SU-DHL-6 (cell line): ENCODE measurements around the gene AATK.

Experiments
- H2AFZ ChIP-seq: fragments of 200-600 bp; sonication (generic); 2 replicates; pipeline ENCODE4 v1.6.1; 2014; ENCODE audit warnings: low read depth, mild to moderate bottlenecking, moderate library complexity, mixed read lengths, antibody characterized with exemption, low read length; ENCODE audit not compliant: severe bottlenecking
- H3F3A ChIP-seq: fragments of 200-600 bp; shearing (Covaris generic); 2 replicates; pipeline ENCODE4 v1.6.0; 2016; ENCODE audit warnings: antibody characterized with exemption, mild to moderate bottlenecking; ENCODE audit not compliant: insufficient read depth
- H3K27ac ChIP-seq: fragments of 200-600 bp; sonication (generic); 2 replicates; pipeline ENCODE4 v1.5.1; 2016; ENCODE audit warnings: low read depth, mild to moderate bottlenecking, low read length, moderate library complexity, mixed read lengths
- H3K27me3 ChIP-seq: fragments of 200-600 bp; sonication (generic), shearing (Covaris generic); 2 replicates; pipeline ENCODE4 v1.6.0; 2014; ENCODE audit warnings: mild to moderate bottlenecking, low read length
- H3K36me3 ChIP-seq: fragments of 200-600 bp; sonication (generic); 2 replicates; pipeline ENCODE4 v1.6.1; 2014; ENCODE audit warnings: mild to moderate bottlenecking, low read length, mixed read lengths
- H3K4me2 ChIP-seq: fragments of 300-600, 200-600 bp; shearing (Covaris generic), sonication (generic); 2 replicates; pipeline ENCODE4 v1.6.0; 2014; ENCODE audit warnings: low read length, low read depth, mild to moderate bottlenecking; ENCODE audit not compliant: poor library complexity, severe bottlenecking
- H3K4me3 ChIP-seq: fragments of 200-600 bp; sonication (generic); 2 replicates; pipeline ENCODE4 v1.5.1; 2014; ENCODE audit warnings: antibody characterized with exemption, low read length, mild to moderate bottlenecking, mixed read lengths; ENCODE audit not compliant: insufficient read depth, poor library complexity, severe bottlenecking
- H3K79me2 ChIP-seq: fragments of 200-600 bp; sonication (generic); 2 replicates; pipeline ENCODE4 v1.6.1; 2014; ENCODE audit warnings: mild to moderate bottlenecking, low read length, moderate library complexity; ENCODE audit not compliant: insufficient read depth
- H3K9ac ChIP-seq: fragments of 200-600 bp; sonication (generic); 2 replicates; pipeline ENCODE4 v1.7.0; 2014; ENCODE audit warnings: mild to moderate bottlenecking, low read length
- H3K9me2 ChIP-seq: fragments of 200-600 bp; sonication (generic); replicated peaks from 2 replicates; pipeline ENCODE4 v1.6.1; 2014; ENCODE audit warnings: low read length; ENCODE audit not compliant: insufficient read depth
- H3K9me3 ChIP-seq: fragments of 200-600 bp; sonication (generic); 2 replicates; pipeline ENCODE4 v1.6.1; 2014; ENCODE audit warnings: low read length, mixed read lengths; ENCODE audit not compliant: insufficient read depth
- H4K20me1 ChIP-seq: fragments of 200-600 bp; sonication (generic); 2 replicates; pipeline ENCODE4 v1.6.1; 2014; ENCODE audit warnings: low read depth, mild to moderate bottlenecking, antibody characterized with exemption, low read length, moderate library complexity, mixed read lengths
- EZH2phosphoT487 ChIP-seq: fragments of 200-600 bp; sonication (generic), shearing (Covaris generic); conservative IDR thresholded peaks from 2 replicates; pipeline ENCODE4 v1.6.1; 2018; ENCODE audit warnings: mild to moderate bottlenecking, antibody characterized with exemption, low read length, moderate library complexity, mixed read lengths
- TF ChIP-seq, protein P1 (sequence below): fragments of 200-600 bp; sonication (generic); IDR thresholded peaks from one replicate; pipeline ENCODE4 v1.5.1; 2017; ENCODE audit warnings: antibody characterized with exemption, mild to moderate bottlenecking, low read length, moderate library complexity; ENCODE audit not compliant: insufficient read depth, poor library complexity, severe bottlenecking

Gene AATK

DNA sequence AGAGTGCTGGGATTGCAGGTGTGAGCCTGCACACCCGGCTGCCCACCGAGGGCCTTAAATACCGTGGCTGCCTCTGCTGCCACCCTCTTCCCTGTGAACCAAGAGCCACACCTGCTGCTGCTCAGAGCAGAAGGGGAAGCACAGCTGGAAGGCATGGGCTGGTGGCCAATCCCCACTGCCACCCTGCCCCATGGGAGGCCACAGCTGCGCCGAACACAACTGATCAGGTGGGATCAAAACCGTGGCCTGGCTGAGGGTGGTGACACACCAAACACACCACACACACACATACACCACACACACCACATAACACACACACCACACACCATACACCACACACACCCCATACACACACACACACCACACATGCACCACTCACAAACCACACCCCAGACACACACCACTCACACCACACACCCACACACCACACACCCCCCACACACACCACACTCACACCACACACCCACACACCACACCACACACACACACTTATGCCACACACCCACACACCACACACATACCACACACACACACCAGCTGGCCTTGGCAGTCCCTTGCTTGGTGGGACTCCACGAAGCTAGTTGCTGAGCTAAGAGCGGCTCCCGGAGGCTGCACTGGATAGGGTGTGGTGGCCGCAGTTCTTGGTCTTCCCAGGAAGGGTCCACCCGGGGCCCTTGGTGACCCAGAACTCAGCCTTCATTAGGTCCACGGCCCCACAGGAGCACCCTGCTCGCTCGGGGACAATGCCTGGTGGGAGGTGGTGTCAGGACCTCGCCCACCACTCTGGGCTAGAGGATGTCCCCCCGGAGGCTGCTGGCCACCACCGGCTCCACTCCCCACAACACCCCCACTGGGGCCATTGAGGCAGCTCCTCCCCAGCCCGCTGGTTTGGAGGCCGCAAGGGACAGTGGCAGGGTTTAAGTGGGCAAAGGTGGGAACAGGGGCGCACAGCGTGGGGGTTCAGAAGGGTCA is 41.9 kb upstream of the AATK start:
- Histone ChIP-seq H3K9ac (no peak overlapping the region), H3K4me3 (no peak overlapping the region), H3K79me2 (no peaks in the 10 kb centered on the region), H3K9me3 (no peaks in the 10 kb centered on the region), H3F3A (no peaks in the 10 kb centered on the region), H4K20me1 (no peaks in the 10 kb centered on the region), H3K27me3 (no peaks in the 10 kb centered on the region), H2AFZ (no peak overlapping the region), H3K9me2 (no peaks in the 10 kb centered on the region), H3K4me2 (no peak overlapping the region), H3K27ac (no peak overlapping the region), H3K36me3 (no peaks in the 10 kb centered on the region)
- TF ChIP-seq, protein P1, sequence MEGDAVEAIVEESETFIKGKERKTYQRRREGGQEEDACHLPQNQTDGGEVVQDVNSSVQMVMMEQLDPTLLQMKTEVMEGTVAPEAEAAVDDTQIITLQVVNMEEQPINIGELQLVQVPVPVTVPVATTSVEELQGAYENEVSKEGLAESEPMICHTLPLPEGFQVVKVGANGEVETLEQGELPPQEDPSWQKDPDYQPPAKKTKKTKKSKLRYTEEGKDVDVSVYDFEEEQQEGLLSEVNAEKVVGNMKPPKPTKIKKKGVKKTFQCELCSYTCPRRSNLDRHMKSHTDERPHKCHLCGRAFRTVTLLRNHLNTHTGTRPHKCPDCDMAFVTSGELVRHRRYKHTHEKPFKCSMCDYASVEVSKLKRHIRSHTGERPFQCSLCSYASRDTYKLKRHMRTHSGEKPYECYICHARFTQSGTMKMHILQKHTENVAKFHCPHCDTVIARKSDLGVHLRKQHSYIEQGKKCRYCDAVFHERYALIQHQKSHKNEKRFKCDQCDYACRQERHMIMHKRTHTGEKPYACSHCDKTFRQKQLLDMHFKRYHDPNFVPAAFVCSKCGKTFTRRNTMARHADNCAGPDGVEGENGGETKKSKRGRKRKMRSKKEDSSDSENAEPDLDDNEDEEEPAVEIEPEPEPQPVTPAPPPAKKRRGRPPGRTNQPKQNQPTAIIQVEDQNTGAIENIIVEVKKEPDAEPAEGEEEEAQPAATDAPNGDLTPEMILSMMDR = no peak
- no peak for TF ChIP-seq EZH2phosphoT487

DNA sequence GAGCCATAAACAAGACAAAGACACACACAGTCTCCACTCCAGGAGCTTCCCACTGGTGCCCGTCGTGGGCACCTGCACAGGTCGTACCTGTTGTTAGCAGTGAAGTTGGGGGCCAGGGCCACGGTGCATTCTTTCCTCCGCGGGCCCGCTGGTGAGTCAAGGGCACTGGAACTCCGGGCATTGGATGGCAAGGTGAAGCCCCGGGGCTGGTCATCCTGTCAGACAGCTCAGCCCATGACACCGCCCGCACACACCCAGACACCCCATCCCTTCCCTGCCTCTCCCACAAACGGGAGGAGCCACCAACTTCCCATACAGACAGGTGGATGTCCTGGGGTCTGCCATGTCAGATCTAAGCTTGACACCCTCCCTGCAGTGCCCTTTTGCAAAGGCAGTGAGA is 40.6 kb upstream of the AATK start:
- H3K27me3 ChIP-seq = no peaks in the 10 kb centered on the region
- H3K4me2 ChIP-seq = no peak overlapping the region
- no peak overlapping the region for H3K9ac ChIP-seq
- H3F3A ChIP-seq = no peaks in the 10 kb centered on the region
- H2AFZ ChIP-seq = no peak overlapping the region
- TF ChIP-seq EZH2phosphoT487 = no peak
- TF ChIP-seq, protein P1 = no peak
- H3K27ac ChIP-seq = no peak overlapping the region
- H3K36me3 ChIP-seq = no peaks in the 10 kb centered on the region
- no peak overlapping the region for H3K4me3 ChIP-seq
- no peaks in the 10 kb centered on the region for H3K9me3 ChIP-seq
- H4K20me1 ChIP-seq = no peaks in the 10 kb centered on the region
- no peaks in the 10 kb centered on the region for H3K9me2 ChIP-seq
- no peaks in the 10 kb centered on the region for H3K79me2 ChIP-seq

DNA sequence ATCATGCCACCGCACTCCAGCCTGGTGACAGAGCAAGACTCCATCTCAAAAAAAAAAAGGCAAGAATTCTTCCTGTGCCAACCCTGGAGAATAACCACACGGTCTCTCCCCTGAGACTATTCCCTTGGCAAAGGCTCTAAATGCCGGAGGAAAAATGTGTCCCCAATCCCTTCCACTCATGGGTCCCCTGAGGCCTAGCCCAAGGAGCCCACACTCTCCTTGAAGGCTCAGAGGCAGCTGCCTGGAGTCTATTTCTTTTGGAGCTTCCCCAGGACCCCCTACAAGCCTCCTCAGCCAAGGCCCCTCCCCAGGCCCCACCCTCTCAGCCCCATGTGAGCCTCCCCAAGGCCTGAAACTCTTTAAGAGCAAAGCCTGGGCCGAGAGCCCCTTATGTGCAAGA is 40.1 kb upstream of the AATK start:
- H3K4me2 ChIP-seq = no peak overlapping the region

More for the DNA sequence above, 40.1 kb upstream of the AATK start:
- TF ChIP-seq, protein P1 = no peak
- no peak for TF ChIP-seq EZH2phosphoT487
- H4K20me1 ChIP-seq = no peaks in the 10 kb centered on the region
- H3K27me3 ChIP-seq = no peaks in the 10 kb centered on the region
- no peaks in the 10 kb centered on the region for H3K9me3 ChIP-seq
- H3K79me2 ChIP-seq = no peaks in the 10 kb centered on the region
- H3K27ac ChIP-seq = no peak overlapping the region
- no peak overlapping the region for H3K9ac ChIP-seq
- H3K9me2 ChIP-seq = no peaks in the 10 kb centered on the region
- no peak overlapping the region for H3K4me3 ChIP-seq
- H3K36me3 ChIP-seq = no peaks in the 10 kb centered on the region
- H2AFZ ChIP-seq = no peak overlapping the region
- no peaks in the 10 kb centered on the region for H3F3A ChIP-seq
